HG03378 (cell line): ENCODE measurements around the gene ABCG5.

Experiments
- ATAC-seq: cut with Tn5 transposase; IDR thresholded peaks from one replicate; pipeline ENCODE4 v1.9.1; 2021; ENCODE audit warnings: mild to moderate bottlenecking, moderate library complexity; ENCODE audit not compliant: unreplicated experiment

ABCG5 gene

DNA sequence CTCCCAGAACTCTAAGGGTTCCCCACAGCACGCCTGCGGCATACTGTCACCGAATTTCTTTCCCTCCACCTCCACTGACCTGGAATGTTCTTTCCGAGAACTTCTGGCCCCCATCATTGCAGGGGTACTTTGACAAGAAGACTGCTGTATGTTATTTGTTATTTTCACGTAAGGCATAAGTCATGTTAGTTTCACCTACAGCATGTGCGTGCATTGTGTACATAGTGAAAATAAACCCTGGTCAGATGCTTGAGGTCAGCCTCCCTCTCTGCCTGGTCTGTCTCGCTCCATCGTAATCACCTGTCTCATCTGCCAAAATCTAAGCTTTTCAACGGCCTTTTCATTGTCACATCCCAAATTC, 4.2 kb upstream of the ABCG5 start:
- ATAC-seq = no peak

DNA sequence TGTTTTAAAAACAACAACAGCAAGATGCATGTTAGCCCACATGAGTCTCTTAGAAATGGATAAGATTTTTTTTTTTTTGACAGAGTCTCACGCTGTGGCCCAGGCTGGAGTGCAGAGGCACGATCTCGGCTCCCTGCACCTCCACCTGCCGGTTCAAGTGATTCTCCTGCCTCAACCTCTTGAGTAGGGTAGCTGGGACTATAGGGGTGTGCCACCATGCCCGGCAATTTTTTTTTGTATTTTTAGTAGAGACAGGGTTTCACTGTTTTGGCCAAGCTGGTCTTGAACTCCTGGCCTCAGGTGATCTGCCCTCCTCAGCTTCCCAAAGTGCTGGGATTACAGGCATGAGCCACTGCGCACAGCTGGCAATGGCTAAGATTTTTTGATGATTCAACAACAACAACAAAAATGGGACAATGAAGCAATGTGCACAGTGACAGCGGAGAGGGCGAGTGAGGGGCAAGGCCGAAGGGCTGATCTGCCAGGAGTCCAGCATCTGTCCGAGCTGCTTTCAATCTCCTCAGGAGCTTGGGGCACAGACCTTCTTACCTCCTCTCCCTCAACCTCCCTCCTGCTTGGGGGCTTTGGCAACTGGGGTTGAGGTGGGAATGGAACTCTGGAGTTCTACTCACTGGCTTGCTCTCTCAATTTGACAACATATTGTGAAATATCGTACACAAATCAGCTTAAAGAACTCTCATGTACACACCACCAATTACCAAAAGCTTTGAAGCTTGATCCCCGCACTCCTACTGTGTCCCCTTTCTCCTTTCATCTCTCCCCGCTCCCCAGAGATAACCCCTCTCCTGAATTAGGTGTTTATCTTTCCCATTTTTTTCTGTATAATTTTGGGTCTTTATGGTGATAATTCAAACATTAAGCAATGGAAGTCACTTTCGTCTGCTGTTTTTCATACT, 3.6 kb upstream of the ABCG5 start:
- no peak for ATAC-seq

DNA sequence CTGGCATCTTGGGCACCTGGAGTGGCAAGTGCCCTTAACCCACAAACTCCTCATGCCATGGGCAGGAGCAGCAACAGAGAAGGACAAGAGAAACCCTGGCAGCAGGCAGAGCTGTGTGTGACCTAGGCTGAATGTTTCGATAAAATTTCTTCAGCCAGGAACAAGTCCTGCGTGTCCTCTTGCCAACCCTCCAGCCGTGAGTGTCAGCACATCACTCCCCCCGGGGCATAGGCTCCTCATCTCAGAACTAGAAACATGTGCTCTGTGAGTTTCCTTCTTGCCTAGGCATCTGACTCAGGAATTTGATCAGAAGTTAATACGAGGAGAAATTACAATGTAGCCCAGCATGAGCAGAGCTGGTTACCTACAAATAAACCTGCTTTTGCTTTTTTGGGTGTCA, 2.3 kb upstream of the ABCG5 start:
- no peak for ATAC-seq

DNA sequence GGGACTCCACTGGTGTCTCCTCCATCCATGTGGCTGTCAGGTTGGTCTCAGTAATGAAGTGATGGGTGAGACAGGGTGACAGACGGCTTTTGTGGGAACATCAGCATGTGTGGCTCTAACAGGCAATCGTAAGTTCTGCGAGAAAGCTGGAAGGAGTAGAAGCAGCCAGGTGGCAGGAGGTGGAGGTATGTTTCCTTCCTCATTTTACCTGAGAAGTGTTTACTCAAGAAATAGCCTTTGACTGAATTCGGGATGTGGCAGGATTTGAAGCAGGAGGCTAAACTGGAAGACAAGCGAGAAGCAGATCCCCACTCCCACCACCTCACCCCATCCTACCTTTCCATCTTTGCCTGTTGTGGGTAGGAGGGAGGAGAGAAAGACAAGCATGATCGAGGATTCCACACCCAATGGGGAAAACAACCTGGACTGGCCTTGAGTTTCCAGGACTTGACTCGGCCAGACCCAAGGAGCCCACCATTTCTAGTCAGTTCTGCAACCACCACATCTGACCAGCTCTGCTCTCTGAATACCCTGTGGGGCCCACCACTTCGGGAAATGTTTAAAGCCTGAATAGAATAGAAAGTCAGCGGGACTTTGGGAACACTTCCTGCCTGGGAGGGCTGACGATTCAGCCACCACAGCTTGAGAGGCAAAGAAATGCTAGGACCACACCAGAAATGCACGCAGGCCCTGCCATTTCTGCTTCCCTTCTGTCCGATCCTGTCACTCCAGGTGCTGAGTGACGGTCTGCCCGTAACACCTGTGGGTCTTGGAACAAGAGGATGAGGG, 1.3 kb upstream of the ABCG5 start:
- no peak for ATAC-seq

DNA sequence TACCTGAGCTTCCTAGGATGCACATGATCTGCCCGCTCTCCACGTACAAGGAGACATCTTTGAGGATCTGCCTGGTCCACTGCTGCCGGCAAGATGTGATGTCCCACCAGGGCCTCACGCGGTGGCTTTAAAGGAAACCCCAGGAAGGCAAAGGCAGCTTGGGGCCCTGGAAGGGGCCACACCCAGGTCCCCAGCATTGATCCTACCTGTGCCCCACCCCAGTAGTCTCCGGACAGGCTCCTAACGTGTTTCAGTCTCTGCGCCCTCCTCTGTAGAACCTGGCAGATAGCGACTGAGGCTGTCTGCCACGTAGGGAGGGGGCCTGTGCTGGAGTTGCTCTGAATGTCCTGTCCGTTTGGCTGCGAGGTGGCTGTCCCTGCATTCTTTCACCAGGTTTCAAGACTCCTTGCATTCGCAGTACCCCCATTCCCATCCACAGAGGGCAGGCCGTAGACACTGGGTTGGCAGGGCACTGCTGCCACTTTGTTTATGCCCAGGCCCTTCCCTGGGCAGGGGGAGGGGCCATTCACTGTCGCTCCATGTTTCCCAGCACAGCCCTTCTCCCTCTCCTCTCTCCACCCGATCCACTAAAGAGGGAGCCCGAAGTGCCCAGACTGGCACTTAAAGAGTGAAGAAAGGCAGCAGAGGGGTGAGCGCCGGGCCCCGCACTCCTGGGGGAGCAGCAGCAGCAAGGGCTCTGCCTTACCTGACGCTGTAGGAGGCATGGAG, 644 bp downstream of the ABCG5 start:
- ATAC-seq = no peak

DNA sequence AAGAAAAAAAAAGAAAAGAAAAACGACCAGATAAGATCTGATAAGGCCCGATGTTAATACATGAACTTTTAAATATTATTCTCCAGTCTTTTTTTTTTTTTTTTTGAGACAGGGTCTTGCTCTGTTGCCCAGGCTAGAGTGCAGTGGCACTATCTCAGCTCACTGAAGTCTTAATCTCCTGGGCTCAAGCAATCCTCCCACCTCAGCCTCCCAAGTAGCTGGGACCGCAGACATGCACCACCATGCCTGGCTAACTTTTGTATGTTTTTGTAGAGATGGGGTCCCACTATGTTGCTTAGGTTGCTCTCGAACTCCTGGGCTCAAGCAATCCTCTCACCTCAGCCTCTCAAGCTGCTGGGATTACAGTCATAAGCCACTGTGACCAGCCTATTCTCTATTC, 1.6 kb downstream of the ABCG5 start:
- no peak for ATAC-seq

DNA sequence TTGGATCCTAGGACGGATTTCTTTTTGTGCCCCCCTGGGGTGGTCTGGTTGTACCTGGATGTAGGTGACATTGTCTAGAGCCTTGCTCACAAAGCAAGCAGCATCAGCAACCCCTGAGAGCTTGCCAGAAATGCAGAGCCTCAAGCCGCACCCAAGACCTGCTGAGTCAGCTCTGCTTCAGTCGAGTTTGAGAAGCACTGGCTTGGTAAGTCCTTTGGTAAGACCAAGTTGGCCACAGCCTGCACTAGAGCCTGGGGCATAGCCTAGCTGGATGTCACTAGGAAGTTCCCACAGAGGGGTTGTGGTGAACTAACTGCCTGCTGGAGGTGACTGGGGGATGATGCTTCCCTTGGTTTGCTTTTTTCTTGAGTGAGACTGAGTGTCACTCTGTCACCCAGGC, 6.2 kb downstream of the ABCG5 start:
- no peak for ATAC-seq

DNA sequence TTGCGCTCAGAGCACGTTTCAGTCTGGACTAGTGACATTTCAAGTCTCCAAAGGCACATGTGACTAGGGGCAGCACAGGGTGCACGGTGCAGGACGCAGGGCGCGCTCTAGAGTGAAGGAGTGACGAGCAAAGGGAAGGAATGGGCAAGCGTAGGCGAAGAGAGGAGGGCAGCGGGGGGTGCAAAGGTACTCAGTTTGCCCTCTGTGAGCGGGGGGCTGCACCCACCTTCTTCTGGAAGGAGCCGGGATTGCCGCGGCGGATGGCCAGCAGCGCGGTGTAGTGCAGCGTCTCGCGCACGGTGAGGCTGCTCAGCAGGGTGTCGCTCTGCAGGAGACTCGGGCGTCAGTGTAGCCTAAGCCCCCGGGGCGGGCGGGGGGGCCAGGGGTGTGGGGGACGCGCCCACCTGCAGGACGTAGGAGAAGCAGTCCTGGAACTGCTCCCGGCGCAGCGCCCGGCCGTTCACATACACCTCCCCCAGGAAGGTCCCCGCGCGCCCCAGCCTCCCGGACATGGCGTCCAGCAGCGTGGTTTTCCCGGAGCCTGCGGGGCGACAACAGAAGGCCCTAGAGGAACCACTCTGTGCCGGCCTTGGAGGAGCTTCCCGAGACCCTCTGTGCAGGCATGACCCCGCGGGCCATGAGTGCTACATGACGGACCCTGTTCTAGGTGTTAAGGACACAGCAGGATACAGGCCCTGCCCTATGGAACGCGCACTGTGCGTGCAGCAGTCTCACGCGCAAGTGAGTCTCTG, 6.9 kb downstream of the ABCG5 start:
- ATAC-seq = no peak

DNA sequence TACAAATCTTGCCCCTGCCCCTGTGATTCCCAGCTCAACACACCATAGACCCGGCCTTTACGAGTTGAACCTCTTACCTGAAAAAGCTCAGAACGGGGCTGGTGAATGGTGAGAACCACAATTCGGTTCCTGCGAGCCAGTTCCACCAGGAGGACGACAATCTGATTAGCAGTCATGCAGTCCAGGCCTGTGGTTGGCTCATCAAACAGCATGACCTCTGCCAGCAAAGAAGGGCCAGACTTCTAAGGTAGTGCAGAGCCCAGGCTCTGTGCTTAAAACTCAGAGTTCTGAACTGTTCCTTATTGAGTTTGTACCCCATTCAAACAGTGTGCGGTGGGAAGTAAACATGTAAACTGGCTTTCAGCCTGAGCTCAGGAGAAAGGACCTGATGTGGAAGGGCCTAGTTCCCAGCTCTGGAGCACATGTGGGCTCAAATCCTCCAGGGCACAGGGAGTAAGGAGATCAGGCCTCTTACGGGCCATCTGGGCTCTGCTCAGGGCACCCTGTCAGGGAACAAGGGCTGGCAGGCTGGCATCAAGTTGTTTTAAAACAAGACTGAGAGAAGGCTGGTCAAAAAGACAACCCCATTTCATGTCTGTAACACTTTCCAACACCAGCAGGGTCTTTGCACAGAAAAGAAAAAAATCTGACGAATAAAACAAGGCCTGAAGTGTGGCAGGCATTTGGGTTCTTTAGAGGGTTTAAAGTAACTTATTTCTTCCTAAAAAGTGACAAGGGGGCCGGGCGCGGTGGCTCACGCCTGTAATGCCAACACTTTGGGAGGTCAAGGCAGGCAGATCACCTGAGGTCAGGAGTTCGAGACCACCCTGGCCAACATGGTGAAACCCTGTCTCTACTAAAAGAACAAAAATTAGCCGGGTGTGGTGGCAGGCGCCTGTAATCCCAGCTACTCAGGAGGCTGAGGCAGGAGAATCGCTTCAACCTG, 12.1 kb downstream of the ABCG5 start:
- ATAC-seq = no peak

DNA sequence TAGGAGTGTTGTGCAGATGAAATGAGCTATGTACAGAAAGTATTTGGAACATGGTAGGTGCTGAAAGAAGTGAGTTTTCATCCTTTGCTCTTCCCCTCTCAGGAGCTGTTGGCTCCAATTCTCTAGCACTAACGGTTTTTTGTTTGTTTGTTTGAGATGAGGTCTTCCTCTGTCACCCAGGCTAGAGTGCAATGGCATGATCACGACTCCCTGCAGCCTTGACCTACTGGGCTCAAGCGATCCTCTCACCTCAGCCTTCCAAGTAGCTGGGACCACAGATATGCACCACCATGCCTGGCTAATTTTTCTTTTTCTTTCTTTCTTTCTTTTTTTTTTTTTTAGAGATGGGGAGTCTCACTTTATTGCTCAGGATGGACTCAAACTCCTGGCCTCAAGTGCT, 12.8 kb downstream of the ABCG5 start:
- no peak for ATAC-seq

DNA sequence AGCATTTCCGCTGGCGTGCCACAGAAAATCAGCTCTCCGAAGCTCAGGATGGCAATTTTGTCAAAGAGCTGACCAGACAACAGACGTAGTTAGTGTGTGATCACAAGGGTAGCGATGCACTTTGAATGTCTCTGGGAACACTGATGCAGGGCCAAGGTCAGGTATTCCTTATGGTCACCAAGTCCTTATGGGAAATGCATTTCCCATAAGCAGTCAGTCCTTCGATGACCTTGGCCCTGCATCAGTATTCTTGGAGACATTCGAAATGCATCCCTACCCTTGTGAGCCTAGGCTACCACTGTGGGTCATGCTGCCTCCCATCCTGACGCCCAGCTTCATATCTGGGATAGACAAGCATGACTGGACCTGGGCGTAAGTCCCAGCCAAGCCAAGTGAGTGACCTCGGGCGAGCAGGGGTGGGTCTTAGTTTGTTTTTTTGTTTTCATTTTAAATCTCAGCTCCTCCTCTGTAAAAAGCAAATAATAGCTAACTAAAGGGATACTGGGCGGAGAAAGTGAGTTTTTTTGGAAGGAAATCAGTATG, 13.6 kb downstream of the ABCG5 start:
- ATAC-seq = no peak

DNA sequence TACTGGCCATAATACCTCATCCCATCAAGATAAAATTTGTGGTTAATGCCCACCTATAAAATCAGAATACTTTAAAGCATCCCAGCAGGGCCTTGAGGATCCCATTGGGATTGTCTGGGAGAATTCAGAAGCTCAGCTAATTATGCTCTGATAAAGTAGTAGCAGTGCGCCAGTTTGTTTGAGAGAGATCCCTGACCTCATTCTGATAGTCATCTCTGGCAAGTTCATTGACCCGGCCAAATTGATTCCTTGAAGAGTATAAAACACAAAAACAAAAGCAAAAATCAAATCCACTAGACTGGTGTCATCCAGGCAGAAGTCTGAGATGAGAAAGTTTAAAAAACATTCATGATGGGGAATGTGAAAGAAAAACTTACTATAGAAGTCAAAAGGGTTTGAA, 14.1 kb downstream of the ABCG5 start:
- ATAC-seq = no peak

DNA sequence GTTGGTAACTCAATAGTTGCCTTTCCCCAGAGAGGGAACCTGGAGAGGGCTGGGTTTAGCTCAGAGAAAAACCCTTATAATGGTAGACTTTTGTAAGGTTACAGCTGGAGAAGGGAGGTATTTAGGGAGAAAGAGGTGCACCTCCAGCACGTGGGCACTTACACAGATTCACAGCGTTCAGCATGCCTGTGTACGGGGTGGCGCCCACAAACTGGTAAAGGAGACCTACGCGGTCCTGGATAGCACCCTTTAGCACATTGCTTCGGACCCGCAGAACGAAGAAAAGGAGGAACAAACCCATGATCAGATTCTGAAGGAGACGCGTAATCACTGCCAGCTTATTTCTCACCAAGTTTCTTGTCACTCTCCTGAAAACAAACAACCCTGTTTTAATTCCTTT, 14.9 kb downstream of the ABCG5 start:
- no peak for ATAC-seq

DNA sequence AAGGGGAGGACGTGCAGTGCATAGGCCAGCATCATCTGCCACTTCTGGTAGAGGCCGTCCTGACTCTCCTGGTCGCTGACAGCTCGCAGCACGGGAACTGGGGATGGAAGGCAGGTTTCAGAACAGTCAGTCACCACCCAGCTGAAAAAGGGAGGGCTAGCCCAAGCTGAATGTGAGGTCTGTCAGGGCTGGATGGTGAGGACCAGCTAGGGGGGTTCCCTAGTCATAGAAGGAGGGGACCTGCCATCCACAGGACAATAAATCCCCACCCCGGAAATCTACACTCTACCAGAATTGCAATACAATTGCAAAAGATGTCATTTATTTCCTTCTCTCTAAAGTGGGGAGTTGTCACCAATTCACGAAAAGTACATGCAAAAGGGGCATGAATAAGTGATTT, 15.8 kb downstream of the ABCG5 start:
- ATAC-seq = no peak

DNA sequence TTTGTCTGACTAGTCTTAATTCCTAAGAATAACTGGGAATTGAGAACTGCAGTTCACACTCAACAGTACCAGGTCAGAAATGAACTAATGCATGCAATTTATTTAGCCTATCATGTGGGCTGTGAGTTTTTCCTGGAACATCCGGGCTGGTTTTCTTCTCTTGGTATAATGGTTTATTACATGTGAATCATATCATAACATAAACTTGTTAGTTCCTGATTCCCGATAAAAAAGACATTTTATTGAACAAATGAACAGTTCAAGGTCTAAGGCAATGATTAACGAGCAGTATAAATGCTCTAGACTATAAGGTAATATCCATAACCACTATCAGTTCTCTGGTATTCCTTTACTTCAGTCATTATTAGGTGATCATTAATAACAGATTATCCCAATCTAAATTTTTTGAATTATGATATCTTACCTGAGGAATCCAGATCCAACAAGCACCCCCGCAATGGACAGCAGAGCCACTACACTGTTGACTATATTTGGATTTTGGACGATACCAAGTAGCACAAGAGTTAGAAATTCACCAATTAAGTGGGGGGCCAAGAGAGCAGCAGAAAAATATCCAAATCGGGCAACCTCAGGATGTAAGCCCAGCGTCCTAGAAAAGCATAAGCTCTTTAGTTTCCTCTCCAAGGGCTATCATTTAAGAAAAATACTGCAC, 19.0 kb downstream of the ABCG5 start:
- ATAC-seq = no peak

DNA sequence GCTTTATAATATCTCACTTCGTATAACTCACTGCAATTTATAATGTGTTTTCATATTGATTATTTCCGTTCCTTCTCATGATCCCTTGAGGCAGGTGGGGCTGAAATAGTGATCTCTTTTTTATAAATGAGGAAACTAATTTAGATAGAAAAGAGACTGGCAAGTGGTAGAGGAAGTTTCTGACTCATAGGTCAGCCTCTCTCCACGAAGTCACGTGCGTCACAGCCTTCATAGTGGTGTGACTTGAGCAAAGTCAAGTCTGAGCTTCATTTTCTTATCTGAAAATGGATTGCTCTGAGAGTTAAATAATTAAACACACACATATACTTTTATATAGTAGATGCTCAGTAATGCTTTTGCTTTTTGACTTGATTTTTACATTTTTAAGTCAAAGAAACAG, 19.9 kb downstream of the ABCG5 start:
- ATAC-seq = no peak

DNA sequence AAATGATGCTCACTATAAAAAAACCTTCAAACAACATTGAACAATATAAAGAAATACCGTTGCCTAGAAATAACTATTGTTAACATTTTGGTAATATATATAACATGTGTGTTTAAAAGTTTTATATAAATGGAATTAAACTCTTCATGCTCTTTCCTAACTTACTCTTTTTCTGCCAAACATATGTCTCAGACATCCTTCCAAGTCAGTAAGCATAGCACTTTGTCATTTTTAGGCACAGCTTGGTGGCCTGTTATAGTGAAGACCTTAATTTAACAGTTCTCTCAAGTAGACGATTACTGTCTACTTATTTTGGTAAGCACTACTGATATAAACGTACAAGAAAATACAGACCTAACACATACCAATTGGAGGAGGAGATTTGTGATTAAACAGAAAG, 23.9 kb downstream of the ABCG5 start:
- ATAC-seq = no peak

DNA sequence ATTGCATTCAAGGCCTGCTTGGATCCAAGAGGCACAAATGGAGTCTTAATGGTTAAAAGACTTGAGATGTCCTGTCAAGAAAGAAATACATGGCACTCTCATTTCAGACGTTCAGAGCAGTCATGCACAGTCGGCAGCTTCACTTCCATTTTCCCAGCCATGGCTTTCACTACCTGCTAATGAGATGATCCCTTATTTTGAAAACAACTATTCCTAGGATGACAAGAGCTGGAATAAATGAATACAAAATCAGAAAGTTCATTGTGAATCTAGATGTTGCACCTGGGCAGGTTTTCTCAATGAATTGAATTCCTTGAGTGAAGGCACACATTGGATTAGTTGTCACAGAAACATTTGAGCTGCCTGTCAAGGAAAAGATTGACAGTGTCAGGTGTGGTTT, 25.7 kb downstream of the ABCG5 start:
- ATAC-seq = no peak

DNA sequence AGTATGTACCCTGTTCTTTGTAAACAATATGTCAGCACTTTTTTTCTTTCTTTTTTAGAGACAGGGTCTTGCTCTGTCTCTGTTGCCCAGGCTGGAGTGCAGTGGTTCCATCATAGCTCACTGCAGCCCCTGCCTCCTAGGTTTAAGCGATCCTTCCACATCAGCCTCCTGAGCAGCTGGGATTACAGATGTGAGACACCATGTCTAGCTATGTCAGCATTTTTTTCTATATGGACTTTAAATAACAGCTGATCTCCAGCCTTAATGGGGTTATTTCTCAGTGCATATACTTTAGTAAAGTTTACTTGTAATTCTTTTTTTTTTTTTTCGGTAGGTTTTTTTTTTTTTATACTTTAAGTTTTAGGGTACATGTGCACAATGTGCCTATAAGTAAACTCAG, 26.6 kb downstream of the ABCG5 start:
- no peak for ATAC-seq
